Stimulated activated CD4-positive, alpha-beta T cell treated with anti-CD3 and anti-CD28 coated beads, Interleukin-1b, Interleukin-23, amount 100 ng/mL, for 1 hour (primary cell): ENCODE data around the gene ZGPAT.

Experiments used
- DNase-seq, 2 donors: peaks; one replicate each; pipeline ENCODE4 v3.0.0-alpha.2; 2020; ENCODE audit warnings: low read depth in 2 of 2

The ZGPAT gene

DNA sequence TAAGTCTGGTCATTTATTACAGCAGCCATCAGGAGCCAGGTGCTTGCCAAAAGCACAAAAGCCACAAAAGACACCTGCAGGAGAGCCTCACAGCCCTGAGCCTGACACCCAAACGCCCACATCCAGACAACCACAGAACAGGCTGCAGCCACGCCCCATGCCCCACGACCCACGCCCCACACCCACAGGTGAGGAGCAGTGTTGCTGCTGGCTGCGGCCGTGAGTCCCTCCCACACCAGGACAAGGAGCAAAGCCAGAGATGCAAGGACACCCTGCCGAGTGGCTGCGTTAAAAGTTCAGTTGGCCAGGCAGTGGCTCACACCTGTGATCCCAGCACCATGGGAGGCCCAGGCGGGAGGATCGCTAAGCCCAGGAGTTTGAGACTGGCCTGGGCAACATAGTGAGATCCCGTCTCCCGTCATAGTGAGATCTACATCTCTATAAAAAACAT, 74.7 kb downstream of the ZGPAT start:
- no peak for DNase-seq

- DNase-seq = no peak
Observed at GRCh38 chr20:63783970-63784369, 76.1 kb downstream of the ZGPAT start.

- no peak for DNase-seq
Observed at GRCh38 chr20:63785691-63786131, 77.9 kb downstream of the ZGPAT start.
